Caco-2 (cell line): ENCODE results near the gene NCKAP5. TPM values are rescaled to one million over a fixed set of nuclear protein-coding genes. Genes with fewer than 3 reads are reported as not detected.

Source experiments
- BruUV-seq: library from RNA; stranded (reverse); fragments of 400-500 nt; replicated peaks from 2 replicates; lab custom pipeline; 2021; lab: Mats Ljungman, UMichigan
- CTCF ChIA-PET: fragments of 300-600 bp; sonication (Branson Sonifier 250); formaldehyde crosslinking; loops from one replicate; lab custom pipeline; 2022; ENCODE audit warnings: antibody characterized with exemption; lab: Charles Lee
- POLR2A ChIA-PET: fragments of 300-600 bp; sonication (Branson Sonifier 250); formaldehyde crosslinking; loops from one replicate; lab custom pipeline; 2022; ENCODE audit warnings: antibody characterized with exemption; lab: Charles Lee
- DNase-seq, 2 experiments: peaks; one replicate each; pipeline versions ENCODE4 v3.0.0 to v3.0.0-alpha.2; 2020 to 2022
- H3K27me3 ChIP-seq: replicated peaks from 2 replicates; pipeline ENCODE4 v1.6.0; 2011; ENCODE audit warnings: low read length; ENCODE audit not compliant: control insufficient read depth, insufficient read depth
- H3K36me3 ChIP-seq: 2 replicates; pipeline ENCODE4 v1.5.1; 2011; ENCODE audit warnings: low read length; ENCODE audit not compliant: control insufficient read depth, insufficient read depth
- H3K4me1 ChIP-seq: fragments of 250-450 bp; sonication (Bioruptor Pico); 2 replicates; pipeline ENCODE4 v1.5.1; 2020; ENCODE audit warnings: mild to moderate bottlenecking
- H3K4me3 ChIP-seq: 2 replicates; pipeline ENCODE4 v1.5.1; 2011; ENCODE audit warnings: low read depth, mild to moderate bottlenecking, control low read depth, low read length
- H3K9me3 ChIP-seq: fragments of 250-450 bp; sonication (Bioruptor Pico); 2 replicates; pipeline ENCODE4 v1.5.1; 2020; ENCODE audit warnings: mild to moderate bottlenecking, moderate library complexity
- H3K27ac Mint-ChIP-seq: one replicate; pipeline ENCODE4 v1.8.0; 2022; ENCODE audit warnings: mixed read lengths; ENCODE audit not compliant: unreplicated experiment
- H3K27me3 Mint-ChIP-seq: one replicate; pipeline ENCODE4 v1.8.0; 2022; ENCODE audit warnings: mixed read lengths; ENCODE audit not compliant: insufficient read depth, unreplicated experiment
- H3K36me3 Mint-ChIP-seq: one replicate; pipeline ENCODE4 v1.8.0; 2022; ENCODE audit warnings: mild to moderate bottlenecking, mixed read lengths; ENCODE audit not compliant: insufficient read depth, unreplicated experiment
- H3K4me1 Mint-ChIP-seq: one replicate; pipeline ENCODE4 v1.8.0; 2022; ENCODE audit warnings: low read depth, mixed read lengths; ENCODE audit not compliant: unreplicated experiment
- H3K4me3 Mint-ChIP-seq: one replicate; pipeline ENCODE4 v1.8.0; 2022; ENCODE audit warnings: mild to moderate bottlenecking, moderate library complexity, mixed read lengths; ENCODE audit not compliant: unreplicated experiment
- H3K9me3 Mint-ChIP-seq: one replicate; pipeline ENCODE4 v1.8.0; 2022; ENCODE audit warnings: mixed read lengths; ENCODE audit not compliant: unreplicated experiment
- intact Hi-C: fragments of 100-400 bp; cut with micrococcal nuclease; formaldehyde crosslinking; loops from one replicate; pipeline ENCODE4 v1.10.0; 2022; ENCODE audit not compliant: unreplicated experiment
- total RNA-seq: library from RNA; stranded (reverse); gene quantifications from 2 replicates; pipeline ENCODE4 v1.2.3, GENCODE V29; 2022
- TF ChIP-seq, protein P1 (sequence below), 2 experiments: fragments of 200-600 bp in 1 of 2; IDR thresholded peaks; 1 replicate in 1 of 2; 2 replicates in 1 of 2; pipeline versions ENCODE4 v1.5.1 to v1.8.0; 2011 to 2022; ENCODE audit warnings: antibody characterized with exemption in 1 of 2, control low read depth in 1 of 2, inconsistent platforms in 1 of 2, low read depth in 1 of 2, low read length in 1 of 2, mild to moderate bottlenecking in 1 of 2, moderate library complexity in 1 of 2; ENCODE audit not compliant: insufficient read depth in 1 of 2, severe bottlenecking in 1 of 2, unreplicated experiment in 1 of 2

NCKAP5 gene
- total RNA-seq, 1 experiment from 2014 or later: 3.8 TPM

GRCh38 chr2:133138693-133139092 is 429.6 kb downstream of the NCKAP5 start:
- H3K36me3 Mint-ChIP-seq: no peaks in the 10 kb centered on the region
- H3K9me3 ChIP-seq: no peaks in the 10 kb centered on the region
- H3K4me1 Mint-ChIP-seq: no peaks in the 10 kb centered on the region
- no peaks in the 10 kb centered on the region for H3K9me3 Mint-ChIP-seq
- peak in 1 of 2 experiments; percentile 33 for DNase-seq
- H3K4me3 Mint-ChIP-seq: no peak overlapping the region
- no peak overlapping the region for H3K4me3 ChIP-seq
- TF ChIP-seq, protein P1, sequence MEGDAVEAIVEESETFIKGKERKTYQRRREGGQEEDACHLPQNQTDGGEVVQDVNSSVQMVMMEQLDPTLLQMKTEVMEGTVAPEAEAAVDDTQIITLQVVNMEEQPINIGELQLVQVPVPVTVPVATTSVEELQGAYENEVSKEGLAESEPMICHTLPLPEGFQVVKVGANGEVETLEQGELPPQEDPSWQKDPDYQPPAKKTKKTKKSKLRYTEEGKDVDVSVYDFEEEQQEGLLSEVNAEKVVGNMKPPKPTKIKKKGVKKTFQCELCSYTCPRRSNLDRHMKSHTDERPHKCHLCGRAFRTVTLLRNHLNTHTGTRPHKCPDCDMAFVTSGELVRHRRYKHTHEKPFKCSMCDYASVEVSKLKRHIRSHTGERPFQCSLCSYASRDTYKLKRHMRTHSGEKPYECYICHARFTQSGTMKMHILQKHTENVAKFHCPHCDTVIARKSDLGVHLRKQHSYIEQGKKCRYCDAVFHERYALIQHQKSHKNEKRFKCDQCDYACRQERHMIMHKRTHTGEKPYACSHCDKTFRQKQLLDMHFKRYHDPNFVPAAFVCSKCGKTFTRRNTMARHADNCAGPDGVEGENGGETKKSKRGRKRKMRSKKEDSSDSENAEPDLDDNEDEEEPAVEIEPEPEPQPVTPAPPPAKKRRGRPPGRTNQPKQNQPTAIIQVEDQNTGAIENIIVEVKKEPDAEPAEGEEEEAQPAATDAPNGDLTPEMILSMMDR (IDR thresholded peaks at IDR 0.05; ENCODE audit: insufficient read depth in 1 of 2, low read depth in 1 of 2, low read length in 1 of 2, severe bottlenecking in 1 of 2, unreplicated experiment in 1 of 2): no peak
- no peaks in the 10 kb centered on the region for H3K27me3 ChIP-seq
- no peaks in the 10 kb centered on the region for H3K27me3 Mint-ChIP-seq
- ChIA-PET CTCF (no interaction called here), POLR2A (no interaction called here)
- intact Hi-C loops: no loop called here
- H3K36me3 ChIP-seq: no peaks in the 10 kb centered on the region
- no peaks in the 10 kb centered on the region for H3K4me1 ChIP-seq
- no TSS peak for BruUV-seq
- no peak overlapping the region for H3K27ac Mint-ChIP-seq

DNA sequence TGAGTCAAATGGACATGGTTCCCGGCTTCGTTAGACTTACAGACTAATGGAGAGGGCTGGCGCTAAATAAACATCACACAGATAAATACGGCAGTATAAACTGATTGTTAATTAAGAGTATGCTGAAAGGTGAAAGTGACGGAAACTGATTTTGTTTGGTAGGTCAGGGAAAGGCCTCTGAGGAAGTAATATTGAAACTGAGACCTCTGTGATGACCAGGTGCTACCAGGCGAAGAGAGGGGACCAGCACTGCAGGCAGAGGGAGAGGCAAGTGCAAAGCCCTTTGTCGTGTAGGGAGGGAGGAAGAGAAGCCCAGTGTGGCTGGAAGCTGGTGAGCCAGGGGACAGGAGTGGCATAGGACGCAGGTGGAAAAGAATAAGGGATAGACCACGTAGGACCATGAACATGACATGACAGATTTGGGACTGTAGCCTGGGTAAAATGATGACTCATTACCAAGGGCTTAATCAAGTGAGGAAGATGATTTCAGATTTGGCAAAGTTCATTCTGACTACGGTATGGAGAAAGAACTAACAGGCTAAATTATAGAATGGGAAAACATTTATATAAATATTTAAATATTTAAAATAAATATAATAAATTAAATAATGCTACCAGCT is 433.1 kb downstream of the NCKAP5 start:
- H3K4me1 ChIP-seq: no peaks in the 10 kb centered on the region
- H3K36me3 Mint-ChIP-seq: no peaks in the 10 kb centered on the region
- H3K27me3 Mint-ChIP-seq: no peaks in the 10 kb centered on the region
- TF ChIP-seq, protein P1 (IDR thresholded peaks at IDR 0.05; ENCODE audit: insufficient read depth in 1 of 2, low read depth in 1 of 2, low read length in 1 of 2, severe bottlenecking in 1 of 2, unreplicated experiment in 1 of 2): no peak
- no peaks in the 10 kb centered on the region for H3K4me1 Mint-ChIP-seq
- H3K27me3 ChIP-seq: no peaks in the 10 kb centered on the region
- H3K27ac Mint-ChIP-seq: no peak overlapping the region
- no peaks in the 10 kb centered on the region for H3K9me3 ChIP-seq
- no TSS peak for BruUV-seq
- no peaks in the 10 kb centered on the region for H3K36me3 ChIP-seq
- intact Hi-C loops: no loop called here
- H3K4me3 Mint-ChIP-seq: no peak overlapping the region
- no peak for DNase-seq
- POLR2A ChIA-PET: no interaction called here
- CTCF ChIA-PET: no interaction called here
- no peaks in the 10 kb centered on the region for H3K9me3 Mint-ChIP-seq
- H3K4me3 ChIP-seq: no peak overlapping the region

GRCh38 chr2:133130548-133131246 is 437.6 kb downstream of the NCKAP5 start:
- Histone ChIP-seq H3K4me3 (no peak overlapping the region), H3K36me3 (no peaks in the 10 kb centered on the region), H3K9me3 (no peaks in the 10 kb centered on the region), H3K27me3 (no peaks in the 10 kb centered on the region), H3K4me1 (no peaks in the 10 kb centered on the region)
- Mint-ChIP-seq H3K4me1 (no peaks in the 10 kb centered on the region), H3K9me3 (no peaks in the 10 kb centered on the region), H3K36me3 (no peaks in the 10 kb centered on the region), H3K4me3 (no peak overlapping the region), H3K27ac (no peak overlapping the region), H3K27me3 (no peaks in the 10 kb centered on the region)
- TF ChIP-seq, protein P1 (IDR thresholded peaks at IDR 0.05; ENCODE audit: insufficient read depth in 1 of 2, low read depth in 1 of 2, low read length in 1 of 2, severe bottlenecking in 1 of 2, unreplicated experiment in 1 of 2): no peak
- intact Hi-C loops: no loop called here
- DNase-seq: no peak
- no TSS peak for BruUV-seq
- CTCF ChIA-PET: no interaction called here
- POLR2A ChIA-PET: no interaction called here
